Neural crest cell (in vitro differentiated cells): Measurements from ENCODE around the gene CLEC4G. TPM values are rescaled to one million over a fixed set of nuclear protein-coding genes. Genes with fewer than 3 reads are reported as not detected.
"Not testable (repeated sequence)": the region's sequence is repeated elsewhere in the genome, so short reads cannot be mapped to it uniquely, and the experiment has no call there.

Experiments used
- DNase-seq: peaks from one replicate; pipeline ENCODE4 v3.0.0; 2021; ENCODE audit warnings: low read depth, mixed read lengths, low spot score
- H3K27ac Mint-ChIP-seq: one replicate; pipeline ENCODE4 v1.8.0; 2021; ENCODE audit warnings: mild to moderate bottlenecking, mixed read lengths; ENCODE audit not compliant: unreplicated experiment
- H3K27me3 Mint-ChIP-seq: 2 replicates; pipeline ENCODE4 v1.8.0; 2021; ENCODE audit warnings: low read depth, mild to moderate bottlenecking, mixed read lengths
- H3K36me3 Mint-ChIP-seq: 2 replicates; pipeline ENCODE4 v1.8.0; 2021; ENCODE audit warnings: low read depth, mild to moderate bottlenecking, mixed read lengths
- H3K4me1 Mint-ChIP-seq: 2 replicates; pipeline ENCODE4 v1.8.0; 2021; ENCODE audit warnings: mixed read lengths
- H3K4me3 Mint-ChIP-seq: one replicate; pipeline ENCODE4 v1.8.0; 2021; ENCODE audit warnings: mild to moderate bottlenecking, mixed read lengths
- H3K9me3 Mint-ChIP-seq: 2 replicates; pipeline ENCODE4 v1.8.0; 2021; ENCODE audit warnings: mixed read lengths
- total RNA-seq: library from RNA; stranded (reverse); gene quantifications from 2 replicates; pipeline ENCODE4 v1.2.1, GENCODE V29; 2021
- TF ChIP-seq, protein P1 (sequence below): fragments of 200-600 bp; sonication (generic); conservative IDR thresholded peaks from 2 replicates; pipeline ENCODE4 v1.5.0; 2021; ENCODE audit warnings: antibody characterized with exemption, mild to moderate bottlenecking

The CLEC4G gene
- total RNA-seq, 1 donor from 2014 or later, result not detected

DNA sequence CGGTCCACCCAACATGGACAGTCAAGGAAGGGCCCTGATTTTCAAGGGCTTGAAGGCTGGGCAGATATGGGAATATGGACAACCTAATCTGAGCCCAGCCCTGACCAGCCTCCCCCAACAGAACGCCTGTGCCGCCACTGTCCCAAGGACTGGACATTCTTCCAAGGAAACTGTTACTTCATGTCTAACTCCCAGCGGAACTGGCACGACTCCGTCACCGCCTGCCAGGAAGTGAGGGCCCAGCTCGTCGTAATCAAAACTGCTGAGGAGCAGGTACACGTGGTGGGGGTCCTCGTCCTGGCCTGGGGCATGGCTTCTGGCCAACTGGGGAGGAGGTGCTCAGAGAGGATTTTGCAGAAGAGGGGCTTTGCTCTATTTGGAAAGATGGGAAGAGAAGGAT lies 34.6 kb upstream of the CLEC4G start:
- peaks cover 52% of the 10 kb centered on the region for H3K27me3 Mint-ChIP-seq
- H3K4me3 Mint-ChIP-seq, result no peak overlapping the region
- peaks cover 4% of the 10 kb centered on the region for H3K4me1 Mint-ChIP-seq
- H3K27ac Mint-ChIP-seq, result no peak overlapping the region
- no peaks in the 10 kb centered on the region for H3K36me3 Mint-ChIP-seq
- TF ChIP-seq, protein P1, sequence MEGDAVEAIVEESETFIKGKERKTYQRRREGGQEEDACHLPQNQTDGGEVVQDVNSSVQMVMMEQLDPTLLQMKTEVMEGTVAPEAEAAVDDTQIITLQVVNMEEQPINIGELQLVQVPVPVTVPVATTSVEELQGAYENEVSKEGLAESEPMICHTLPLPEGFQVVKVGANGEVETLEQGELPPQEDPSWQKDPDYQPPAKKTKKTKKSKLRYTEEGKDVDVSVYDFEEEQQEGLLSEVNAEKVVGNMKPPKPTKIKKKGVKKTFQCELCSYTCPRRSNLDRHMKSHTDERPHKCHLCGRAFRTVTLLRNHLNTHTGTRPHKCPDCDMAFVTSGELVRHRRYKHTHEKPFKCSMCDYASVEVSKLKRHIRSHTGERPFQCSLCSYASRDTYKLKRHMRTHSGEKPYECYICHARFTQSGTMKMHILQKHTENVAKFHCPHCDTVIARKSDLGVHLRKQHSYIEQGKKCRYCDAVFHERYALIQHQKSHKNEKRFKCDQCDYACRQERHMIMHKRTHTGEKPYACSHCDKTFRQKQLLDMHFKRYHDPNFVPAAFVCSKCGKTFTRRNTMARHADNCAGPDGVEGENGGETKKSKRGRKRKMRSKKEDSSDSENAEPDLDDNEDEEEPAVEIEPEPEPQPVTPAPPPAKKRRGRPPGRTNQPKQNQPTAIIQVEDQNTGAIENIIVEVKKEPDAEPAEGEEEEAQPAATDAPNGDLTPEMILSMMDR, result no peak
- no peaks in the 10 kb centered on the region for H3K9me3 Mint-ChIP-seq
- DNase-seq, result no peak

DNA sequence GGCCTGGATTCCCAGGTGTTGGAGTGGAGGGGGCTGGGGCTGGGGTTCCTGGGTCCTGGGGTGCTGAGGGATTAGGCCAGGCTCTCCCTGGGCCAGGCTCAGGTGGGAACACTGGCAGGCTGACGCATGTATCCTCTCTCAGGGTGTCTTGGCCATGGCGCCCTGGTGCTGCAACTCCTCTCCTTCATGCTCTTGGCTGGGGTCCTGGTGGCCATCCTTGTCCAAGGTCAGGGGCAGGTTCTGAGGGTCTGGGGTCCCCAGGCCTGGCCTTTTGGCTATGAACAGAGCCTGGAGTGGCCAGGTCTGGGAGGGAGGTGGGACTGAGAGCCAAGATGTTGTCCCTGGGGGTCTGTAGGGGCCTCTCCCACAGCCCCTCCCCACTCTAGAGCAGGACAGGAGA lies 33.1 kb upstream of the CLEC4G start:
- H3K27me3 Mint-ChIP-seq, result peaks cover 45% of the 10 kb centered on the region
- DNase-seq, H3K4me1 Mint-ChIP-seq, H3K36me3 Mint-ChIP-seq, H3K27ac Mint-ChIP-seq, H3K9me3 Mint-ChIP-seq, H3K4me3 Mint-ChIP-seq: not testable (repeated sequence)

DNA sequence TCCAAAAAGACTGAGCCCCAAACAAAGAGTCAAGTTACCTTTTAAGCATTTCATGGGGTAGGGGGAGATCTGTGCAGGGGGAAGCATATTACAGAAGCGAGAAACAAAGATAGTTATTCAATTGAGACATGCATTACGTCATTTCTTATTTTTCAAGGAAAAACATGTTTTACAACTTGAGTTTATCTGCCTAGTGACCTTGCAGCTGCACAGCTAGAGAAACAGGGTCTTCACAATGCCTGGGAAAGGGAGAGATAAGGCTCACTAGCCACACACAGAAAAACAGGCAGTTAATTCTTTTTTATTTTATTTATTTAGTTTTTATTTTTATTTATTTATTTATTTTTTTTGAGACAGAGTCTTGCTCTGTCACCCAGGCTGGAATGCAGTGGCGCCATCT lies 32.2 kb upstream of the CLEC4G start:
- not testable (repeated sequence) for DNase-seq, H3K27ac Mint-ChIP-seq, H3K9me3 Mint-ChIP-seq, H3K4me1 Mint-ChIP-seq, H3K36me3 Mint-ChIP-seq, H3K4me3 Mint-ChIP-seq
- H3K27me3 Mint-ChIP-seq, result peaks cover 37% of the 10 kb centered on the region

DNA sequence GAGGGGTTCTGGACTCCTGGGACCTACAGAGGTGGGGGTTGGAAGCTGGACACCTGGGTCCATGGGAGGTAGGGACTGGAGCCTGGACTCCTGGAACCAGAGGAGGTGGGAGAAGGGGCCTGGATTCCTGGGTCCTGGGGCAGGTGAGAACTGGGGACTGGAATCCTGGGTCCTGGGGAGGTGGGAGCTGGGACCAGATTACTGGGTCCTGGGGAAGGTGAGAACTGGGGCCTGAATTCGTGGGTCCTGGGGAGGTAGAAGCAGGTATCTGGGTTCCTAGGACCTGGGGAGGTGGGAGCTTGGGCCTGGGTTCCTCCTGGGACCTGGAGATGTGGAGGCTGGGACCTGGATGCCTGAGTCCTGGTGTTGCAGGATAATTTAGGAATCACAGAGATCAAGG lies 31.8 kb upstream of the CLEC4G start:
- H3K36me3 Mint-ChIP-seq, result peaks cover 11% of the 10 kb centered on the region
- H3K27ac Mint-ChIP-seq, result no peak overlapping the region
- no peak overlapping the region for H3K4me3 Mint-ChIP-seq
- DNase-seq, result no peak
- TF ChIP-seq, protein P1, result no peak
- peaks cover 10% of the 10 kb centered on the region for H3K9me3 Mint-ChIP-seq
- peaks cover 32% of the 10 kb centered on the region for H3K27me3 Mint-ChIP-seq
- peaks cover 4% of the 10 kb centered on the region for H3K4me1 Mint-ChIP-seq

DNA sequence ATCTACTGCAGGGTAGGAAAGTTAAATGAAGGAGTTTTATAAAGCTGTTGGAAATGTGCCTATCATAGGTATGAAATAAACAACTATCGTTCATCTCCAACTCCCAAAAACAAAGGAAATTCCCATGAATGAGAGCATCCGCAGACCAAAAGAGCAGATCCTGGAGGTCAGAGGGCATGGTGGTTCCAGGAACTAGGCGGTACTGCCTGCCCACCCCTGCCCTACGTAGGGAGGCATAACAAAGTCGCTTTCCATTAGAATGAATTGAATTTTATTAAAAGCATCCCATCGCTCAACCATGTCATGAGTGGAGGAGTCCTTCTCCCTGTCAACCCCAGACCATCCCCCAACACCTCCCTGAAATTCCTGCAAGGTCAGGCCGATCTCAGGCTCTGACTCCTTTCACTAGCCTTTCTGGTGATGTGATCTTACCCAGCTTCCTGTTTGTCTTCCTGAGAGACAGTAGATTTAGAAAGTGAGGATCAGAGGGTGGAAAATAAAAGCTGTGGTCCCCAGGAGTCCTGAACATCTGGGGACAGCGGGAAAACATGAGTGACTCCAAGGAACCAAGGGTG lies 30.9 kb upstream of the CLEC4G start, which contains the start of gene CLEC4M:
Gene CLEC4M (plus strand): TSS at position 525 of the 575 bp plus-strand sequence. CDS start 24 bp downstream, at position 549.
- no peak for DNase-seq
- Mint-ChIP-seq H3K27me3 (peaks cover 23% of the 10 kb centered on the region), H3K4me1 (peaks cover 4% of the 10 kb centered on the region)

DNA sequence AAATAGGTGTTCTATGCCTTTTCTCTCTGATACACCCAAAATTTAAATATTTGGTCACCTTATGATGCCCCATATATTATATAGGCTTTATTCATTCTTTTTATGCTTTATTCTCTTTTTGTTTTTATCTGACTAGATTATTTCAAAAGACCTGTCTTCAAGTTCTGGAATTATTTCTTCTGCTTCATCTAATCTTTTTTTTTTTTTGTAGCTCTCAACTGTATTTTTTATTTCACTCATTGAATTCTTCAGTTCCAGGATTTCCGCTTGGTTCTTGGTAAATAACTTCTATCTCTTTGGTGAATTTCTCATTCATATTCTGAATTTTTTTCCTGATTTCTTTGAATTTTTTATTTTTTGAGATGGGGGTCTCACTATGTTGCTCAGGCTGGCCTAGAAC lies 27.2 kb upstream of the CLEC4G start:
- H3K27me3 Mint-ChIP-seq, result peaks cover 40% of the 10 kb centered on the region
- TF ChIP-seq, protein P1, result no peak
- DNase-seq, result no peak
- H3K4me3 Mint-ChIP-seq, result no peak overlapping the region
- H3K36me3 Mint-ChIP-seq, result peaks cover 15% of the 10 kb centered on the region
- H3K27ac Mint-ChIP-seq, result no peak overlapping the region
- peaks cover 2% of the 10 kb centered on the region for H3K4me1 Mint-ChIP-seq
- peaks cover 31% of the 10 kb centered on the region for H3K9me3 Mint-ChIP-seq

More for the DNA sequence above, 30.9 kb upstream of the CLEC4G start, which contains the start of gene CLEC4M:
- Mint-ChIP-seq H3K9me3 (peaks cover 17% of the 10 kb centered on the region), H3K4me3 (no peak within 1 kb of the TSS), H3K27ac (no peak within 1 kb of the TSS), H3K36me3 (peaks cover 13% of the 10 kb centered on the region)
- TF ChIP-seq, protein P1, result no peak
